GM12892 (cell line): ENCODE results near the gene GRIP2.

Experiments used
- DNase-seq: peaks from one replicate; pipeline ENCODE4 v3.0.0; 2011; ENCODE audit not compliant: insufficient read length
- FAIRE-seq: peaks from 2 replicates; lab custom pipeline; 2011; peaks lifted over from hg19 to GRCh38; lab: Jason Lieb, UNC
- POLR2A ChIP-seq: IDR thresholded peaks from 2 replicates; pipeline ENCODE4 v1.6.1; 2011; ENCODE audit warnings: low read depth, low read length, control low read depth
- POLR2AphosphoS5 ChIP-seq: IDR thresholded peaks from 2 replicates; pipeline ENCODE4 v1.6.1; 2011; ENCODE audit warnings: low read depth, low read length, control low read depth
- TAF1 ChIP-seq: IDR thresholded peaks from 2 replicates; pipeline ENCODE4 v1.6.1; 2011; ENCODE audit warnings: low read depth, mild to moderate bottlenecking, control low read depth, low read length, borderline replicate concordance

GRIP2 gene

DNA sequence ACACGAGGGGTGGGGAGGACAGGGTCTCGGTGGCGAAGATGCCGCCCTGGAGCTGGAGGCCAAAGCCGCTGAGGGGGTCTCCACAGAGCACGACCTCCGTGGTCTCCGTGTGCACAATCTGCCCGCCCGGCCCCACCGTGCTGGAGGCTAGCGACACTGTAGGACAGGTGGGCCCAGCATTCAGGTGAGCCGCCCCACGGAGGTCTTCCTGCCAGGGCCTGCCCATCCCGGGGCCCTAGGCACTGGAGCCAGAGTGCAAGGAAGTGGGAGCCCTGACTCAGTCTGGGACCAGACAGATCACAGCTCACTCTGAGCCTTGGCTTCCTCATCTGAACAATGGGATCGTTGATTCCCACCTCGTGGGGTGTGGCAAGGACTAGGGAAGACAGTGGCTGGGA lies 25.8 kb downstream of the GRIP2 start:
- DNase-seq (no peak), FAIRE-seq (no peak)
- TF ChIP-seq POLR2AphosphoS5: no peak
- TF ChIP-seq POLR2A: no peak
- TF ChIP-seq TAF1: no peak

DNA sequence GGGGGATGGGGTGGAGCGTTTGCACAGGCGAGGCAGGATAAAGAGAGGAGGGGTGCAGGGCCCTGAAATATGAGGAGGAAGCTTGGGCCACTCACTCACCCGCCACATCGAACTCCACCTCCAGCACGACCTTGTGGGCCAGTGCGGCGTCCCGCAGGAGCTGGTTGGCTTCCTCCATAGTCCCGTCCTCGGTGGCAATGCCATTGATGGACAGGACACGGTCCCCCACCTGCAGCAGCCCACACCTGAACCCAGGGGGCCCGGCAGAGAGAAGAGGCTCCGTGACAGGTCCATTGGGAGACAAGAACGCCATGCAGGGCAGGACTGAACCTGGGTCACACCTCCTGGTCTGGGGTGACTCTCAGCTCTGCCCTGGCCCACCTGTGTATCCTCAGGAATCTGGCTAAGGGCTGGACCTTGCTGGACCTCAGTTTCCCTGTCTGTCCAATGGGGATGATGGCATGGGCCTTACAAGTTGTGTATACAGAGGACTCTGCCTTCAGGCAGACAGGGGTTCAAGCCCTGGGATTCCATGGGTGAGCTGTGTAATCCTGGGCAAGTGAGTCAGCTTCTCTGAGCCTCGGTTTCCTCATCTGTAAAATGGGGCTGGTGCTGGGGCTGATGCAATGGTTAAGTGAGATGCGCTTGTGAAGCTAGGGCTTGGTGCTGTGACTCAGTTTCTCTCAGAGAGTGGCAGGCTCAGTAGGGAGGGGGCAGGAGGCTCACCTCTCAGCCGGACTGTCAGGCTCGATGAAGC lies 26.4 kb downstream of the GRIP2 start:
- TF ChIP-seq POLR2AphosphoS5: no peak
- no peak for TF ChIP-seq POLR2A
- TF ChIP-seq TAF1: no peak
- FAIRE-seq (no peak), DNase-seq (no peak)

DNA sequence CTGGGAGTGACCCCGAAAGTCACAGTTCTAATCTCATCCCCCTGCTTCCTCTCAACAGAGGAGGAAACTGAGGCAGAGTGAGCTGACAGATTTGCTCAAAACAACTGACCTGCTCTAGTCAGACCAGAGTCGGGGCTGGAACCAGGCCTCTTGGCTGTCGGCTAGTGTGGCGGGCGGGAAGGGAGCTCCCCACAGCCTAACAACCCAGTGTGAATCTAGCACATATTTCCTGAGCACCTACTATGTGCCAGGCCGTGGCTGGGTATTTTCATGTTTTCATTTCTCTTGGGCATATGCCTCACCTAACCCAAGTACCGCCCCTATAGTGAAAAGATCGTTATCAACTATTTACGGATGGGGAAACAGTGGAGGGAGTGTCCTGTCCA lies 27.2 kb downstream of the GRIP2 start:
- no peak for DNase-seq
- TF ChIP-seq POLR2AphosphoS5 (no peak), TAF1 (no peak), POLR2A (no peak)
- FAIRE-seq: no peak

DNA sequence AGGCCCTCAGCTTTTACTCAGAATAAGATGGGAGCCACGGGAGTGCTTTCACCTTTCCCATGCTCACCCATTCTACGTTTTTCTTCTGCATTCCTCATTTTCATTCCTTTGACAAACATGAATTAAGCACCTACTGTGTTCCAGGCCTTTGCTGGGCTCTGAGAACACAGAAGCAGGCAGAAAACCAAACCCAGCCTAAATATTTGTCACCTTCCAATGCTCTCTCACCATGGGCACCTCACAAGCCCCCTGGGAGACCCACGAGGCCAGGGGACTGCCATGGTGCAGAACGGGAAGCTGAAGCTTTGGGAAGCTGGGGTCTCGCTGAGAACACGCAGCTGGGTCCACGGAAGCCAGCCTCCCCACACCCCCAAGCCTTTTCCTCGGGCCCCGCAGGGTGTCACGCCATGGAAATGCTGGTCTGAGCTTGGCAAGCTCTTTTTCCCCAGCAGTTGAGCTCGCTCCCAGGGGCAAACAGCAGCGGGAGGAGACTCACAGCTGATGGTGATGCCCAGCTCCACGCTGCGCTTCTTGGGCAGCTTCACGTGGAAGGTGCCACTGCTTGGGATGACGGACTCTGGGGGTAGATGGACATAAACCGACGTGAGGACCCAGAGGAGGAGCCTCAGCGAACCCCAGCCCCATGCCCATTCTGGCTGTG lies 27.7 kb downstream of the GRIP2 start:
- TF ChIP-seq TAF1: no peak
- no peak for TF ChIP-seq POLR2AphosphoS5
- no peak for TF ChIP-seq POLR2A
- DNase-seq (no peak), FAIRE-seq (no peak)

DNA sequence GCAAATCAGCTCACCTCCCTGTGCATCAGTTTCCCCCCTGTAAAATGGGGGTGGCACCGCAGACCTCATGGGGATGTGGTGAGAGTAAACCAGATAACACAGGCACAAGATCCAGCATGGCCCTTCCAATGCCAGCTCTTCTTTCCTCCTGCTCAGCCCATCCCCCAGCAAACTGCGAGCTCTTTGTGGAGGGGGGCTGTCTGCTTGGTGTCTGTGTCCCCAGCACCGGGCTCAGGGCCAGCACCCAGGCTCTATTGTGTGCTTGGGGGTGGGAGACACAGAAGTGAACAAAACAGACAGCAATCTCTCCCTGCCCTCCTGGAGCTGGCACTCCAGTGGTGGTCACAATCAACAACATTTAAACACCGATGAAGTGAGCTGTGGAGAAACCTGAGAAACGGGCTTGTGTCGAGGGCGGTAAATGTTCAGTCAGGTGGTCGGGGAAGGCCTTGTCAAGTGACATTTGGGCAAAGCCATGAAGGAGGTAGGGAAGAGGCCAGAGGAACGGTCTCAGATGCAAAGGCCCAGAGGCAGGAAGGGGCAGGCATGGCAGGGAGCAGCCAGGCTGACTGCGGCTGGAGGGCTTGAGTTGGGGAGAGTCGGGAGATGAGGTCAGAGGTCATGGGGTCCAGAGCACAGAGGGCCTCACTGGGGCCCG lies 28.4 kb downstream of the GRIP2 start:
- DNase-seq: no peak
- TF ChIP-seq POLR2AphosphoS5 (no peak), TAF1 (no peak), POLR2A (no peak)

DNA sequence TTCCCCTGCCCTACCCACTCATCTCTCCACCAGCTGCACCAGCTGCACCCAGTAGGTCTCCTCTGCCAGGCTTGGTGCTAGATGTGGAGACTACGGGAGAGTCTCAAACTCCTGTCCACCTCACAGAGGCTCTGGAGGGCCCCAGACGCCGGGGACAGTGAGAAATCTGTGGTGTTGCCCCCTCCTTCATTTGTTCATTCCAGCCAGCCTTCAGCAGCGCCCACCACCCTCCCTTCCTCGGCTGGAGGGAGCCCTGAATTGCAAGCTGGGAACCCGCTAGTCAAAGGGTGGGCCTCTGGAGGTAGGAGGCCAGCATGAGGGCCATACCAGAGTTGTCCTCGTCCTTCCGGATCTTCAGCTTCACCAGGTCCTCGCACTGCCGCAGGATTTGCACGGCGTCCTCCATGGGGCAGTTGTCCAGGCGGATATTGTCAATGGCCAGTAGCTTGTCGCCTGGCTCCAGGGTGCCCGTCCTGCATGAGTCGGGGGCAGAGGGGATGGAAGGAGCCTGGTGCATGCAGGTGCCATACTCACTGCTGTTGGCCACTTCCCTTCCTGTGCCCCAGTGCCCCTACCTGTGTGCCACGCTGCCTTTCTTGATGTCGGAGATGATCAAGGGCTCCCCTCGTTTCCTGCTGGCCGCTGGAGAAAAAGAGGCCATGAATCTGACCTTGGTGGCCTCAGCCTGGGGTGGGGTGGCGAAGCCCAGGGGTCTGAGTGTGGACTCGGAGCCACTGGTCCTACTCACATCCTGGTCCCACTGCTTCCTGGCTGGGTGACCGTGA lies 29.1 kb downstream of the GRIP2 start:
- no peak for DNase-seq
- TF ChIP-seq POLR2A: no peak
- TF ChIP-seq TAF1: no peak
- no peak for TF ChIP-seq POLR2AphosphoS5
- FAIRE-seq: no peak

More for the DNA sequence above, 28.4 kb downstream of the GRIP2 start:
- no peak for FAIRE-seq

DNA sequence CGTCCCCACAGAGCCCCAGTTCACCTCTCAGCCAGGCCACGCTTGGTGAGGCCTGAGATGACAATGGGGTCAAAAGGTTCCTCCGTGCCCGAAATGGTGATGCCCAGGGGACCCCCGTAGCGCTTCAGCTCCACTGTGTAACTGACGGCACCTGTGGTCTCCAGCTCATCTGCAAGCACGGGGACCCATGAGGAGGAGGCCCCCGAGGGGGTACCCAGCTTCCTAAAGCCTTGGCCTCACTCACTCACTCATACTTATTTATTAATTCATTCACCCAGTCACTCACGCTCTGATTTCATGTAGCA lies 30.4 kb downstream of the GRIP2 start:
- TF ChIP-seq POLR2AphosphoS5: no peak
- no peak for FAIRE-seq
- no peak for DNase-seq

DNA sequence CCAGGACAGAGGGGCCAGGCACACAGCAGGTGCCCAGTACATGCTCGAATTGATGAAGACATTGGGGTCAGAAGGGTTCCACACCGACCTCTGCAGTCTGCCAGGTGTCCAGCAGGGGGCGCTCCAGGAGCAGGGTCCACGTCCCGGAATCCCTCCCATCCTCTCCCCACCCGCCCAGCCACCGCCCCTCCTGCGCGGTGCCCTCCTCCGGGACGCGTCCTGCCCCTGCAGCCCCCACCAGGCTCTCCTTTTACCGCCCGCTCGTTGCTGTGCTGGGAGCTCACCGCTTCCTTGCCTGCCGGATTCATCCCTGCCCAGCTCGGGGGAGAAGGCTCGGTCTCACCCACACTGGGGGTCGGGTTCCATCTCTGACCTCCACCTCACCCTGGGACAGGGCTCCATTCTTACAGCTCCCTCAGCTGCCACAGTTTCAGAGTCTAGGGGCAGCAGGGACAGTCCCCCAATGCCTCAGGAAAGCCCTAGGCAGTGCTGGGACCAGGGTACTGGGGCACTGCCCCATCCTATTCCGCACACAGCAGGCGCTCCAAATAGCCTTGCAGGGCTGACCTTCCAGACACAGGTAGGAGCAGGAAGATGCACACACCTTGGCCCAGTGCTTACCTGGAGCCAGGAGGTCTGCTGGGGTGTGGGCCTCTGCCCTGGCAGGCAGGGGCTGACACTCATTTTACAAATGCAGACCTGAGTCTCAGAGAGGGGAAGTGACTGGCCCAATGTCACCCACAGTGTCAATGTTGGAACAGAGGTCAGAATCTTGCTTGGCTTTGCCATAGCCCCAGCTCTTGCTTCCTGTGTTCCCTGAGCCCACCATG lies 31.0 kb downstream of the GRIP2 start:
- DNase-seq: peak; percentile 87
- no peak for FAIRE-seq
- TF ChIP-seq POLR2AphosphoS5 (no peak), POLR2A (no peak), TAF1 (no peak)

DNA sequence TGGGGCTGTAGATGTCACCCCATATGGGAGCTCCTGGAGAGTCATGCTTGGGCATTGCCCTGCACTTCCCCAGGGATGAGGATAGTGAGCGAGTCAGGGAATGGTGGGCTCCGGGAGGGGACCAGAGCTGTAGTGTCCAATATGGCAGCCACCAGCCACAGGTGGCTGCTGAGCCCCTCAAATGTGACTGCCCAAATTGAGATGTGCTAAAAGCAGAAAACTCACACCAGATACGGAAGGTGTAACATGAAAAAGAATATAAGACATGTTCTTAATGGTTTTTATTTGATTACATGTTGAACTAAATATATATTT lies 31.7 kb downstream of the GRIP2 start:
- no peak for TF ChIP-seq POLR2A
- TF ChIP-seq POLR2AphosphoS5: no peak
- TF ChIP-seq TAF1: no peak
- DNase-seq (no peak), FAIRE-seq (no peak)

DNA sequence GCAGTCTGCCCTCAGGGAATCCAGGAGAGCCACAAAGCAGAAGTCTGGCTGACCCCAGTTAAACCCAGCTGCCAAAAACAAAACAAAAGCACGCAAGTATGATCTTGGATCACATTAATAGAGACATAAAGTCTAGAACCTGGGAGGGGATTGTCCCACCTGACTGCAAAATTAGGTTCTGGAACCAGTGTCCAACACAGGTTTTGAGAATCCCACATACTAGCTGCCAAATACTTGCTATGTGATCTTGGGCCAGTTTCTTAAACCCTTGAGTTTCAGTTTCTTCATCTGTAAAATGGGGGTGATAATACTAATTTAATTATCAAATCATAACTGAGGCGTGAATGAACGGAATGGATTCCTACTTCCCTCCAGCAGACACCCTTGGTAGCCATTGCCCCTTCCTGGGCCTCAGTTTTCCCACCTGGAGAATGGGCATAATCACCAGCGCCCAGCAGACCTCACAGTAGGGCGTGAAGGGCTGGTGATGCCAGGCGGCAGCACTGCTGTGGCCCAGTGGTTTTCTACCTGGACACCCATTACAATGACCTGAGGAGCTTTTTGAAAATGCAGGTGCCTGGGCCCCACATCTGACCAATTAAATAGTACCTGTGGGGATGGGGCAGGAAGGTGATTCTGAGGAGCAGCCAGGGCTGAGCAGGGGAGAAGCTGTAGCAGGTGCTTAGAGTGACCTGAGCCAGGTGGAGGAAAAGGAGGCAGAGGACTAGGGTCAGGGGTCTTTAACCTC lies 32.2 kb downstream of the GRIP2 start:
- no peak for TF ChIP-seq TAF1
- no peak for TF ChIP-seq POLR2AphosphoS5
- no peak for TF ChIP-seq POLR2A
- FAIRE-seq (no peak), DNase-seq (no peak)

DNA sequence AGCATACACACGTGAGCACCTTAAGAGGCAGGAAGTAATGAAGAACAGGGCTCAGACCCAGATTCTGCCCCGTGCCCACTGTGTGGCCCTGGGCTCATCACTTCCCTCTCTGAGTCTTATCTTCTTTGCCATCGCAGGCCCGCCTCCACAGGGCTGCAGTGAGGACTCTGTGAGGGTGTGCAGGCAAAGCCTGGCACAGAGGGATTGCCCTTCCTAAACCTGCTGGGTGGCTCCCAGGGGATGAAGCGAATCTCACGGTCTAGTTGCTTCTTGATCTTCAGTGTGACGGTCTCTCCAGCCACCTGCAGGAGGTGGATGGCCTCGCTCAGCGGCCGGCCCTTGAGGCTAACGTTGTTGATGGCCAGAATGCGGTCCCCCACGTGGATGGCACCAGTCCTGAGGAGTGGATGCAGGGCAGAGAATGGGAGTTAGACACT lies 32.8 kb downstream of the GRIP2 start:
- no peak for DNase-seq

More for the DNA sequence above, 32.8 kb downstream of the GRIP2 start:
- TF ChIP-seq TAF1: no peak
- TF ChIP-seq POLR2A: no peak
- no peak for TF ChIP-seq POLR2AphosphoS5
- FAIRE-seq: no peak
